ENCODE data around the gene HMCES. TPM values are rescaled to one million over a fixed set of nuclear protein-coding genes. Genes with fewer than 3 reads are reported as not detected.

The HMCES gene
- total RNA-seq, 2 donors from 2014 or later = 10.1 to 14.5 TPM

DNA sequence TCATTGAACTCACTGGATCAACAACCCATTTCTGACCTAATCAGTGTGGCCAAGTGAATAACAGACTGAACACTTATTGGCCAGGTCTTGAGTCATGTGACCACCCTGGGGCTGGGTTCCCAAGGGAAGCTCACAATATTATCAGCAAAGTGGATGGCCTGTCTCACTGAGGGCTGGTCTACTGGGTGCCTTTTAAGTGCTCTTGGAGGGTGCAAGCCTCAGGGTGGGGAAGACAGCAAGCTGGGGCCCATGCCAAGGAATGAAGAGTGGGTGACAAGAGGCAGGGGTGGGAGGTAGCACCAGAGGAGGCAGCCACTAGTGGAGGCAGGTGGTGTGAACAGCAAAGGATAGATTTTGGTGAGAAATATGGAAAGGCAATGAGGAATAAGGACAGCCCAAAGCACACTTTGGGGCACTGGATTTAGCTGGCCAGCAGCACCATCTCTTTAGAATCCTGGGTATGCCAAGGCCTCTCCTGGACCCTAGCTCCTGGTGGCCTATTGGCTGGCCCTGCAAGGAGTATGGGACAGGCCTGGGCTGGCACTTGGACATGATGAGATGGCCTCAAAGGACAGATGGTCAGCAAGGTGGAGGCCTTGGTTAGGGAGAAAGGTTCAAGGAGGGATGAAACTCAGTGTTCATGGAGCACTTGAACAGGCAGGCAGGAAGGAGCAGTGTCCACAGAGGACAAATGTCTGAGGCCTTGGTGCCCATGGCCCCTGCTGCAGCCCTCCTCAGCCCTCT is 34.2 kb downstream of the HMCES start:
- no peak for ATAC-seq
- Histone ChIP-seq H3K27me3 (no peaks in the 10 kb centered on the region), H3K4me3 (no peak overlapping the region), H3K4me1 (peaks cover 28% of the 10 kb centered on the region), H3K36me3 (replicated peaks in 1 of 2; ENCODE audit: insufficient read depth in 1 of 2, low read depth in 2 of 2) (no peaks in the 10 kb centered on the region), H3K9me3 (no peaks in the 10 kb centered on the region), H3K27ac (peak overlapping the region in 3 of 4 donors; percentile 13 to 86 (median 85))
- TF ChIP-seq POLR2A (IDR thresholded peaks at IDR 0.05) (peak; percentile 9 to 63 (median 14)), CTCF (IDR thresholded peaks at IDR 0.05) (no peak)
- intact Hi-C loops (cut with DNase I) = no loop called here
- peak in 3 of 4 donors; percentile 22 to 35 (median 26) for DNase-seq

GRCh38 chr3:129313415-129313664 is 34.7 kb downstream of the HMCES start:
- TF ChIP-seq POLR2A (IDR thresholded peaks at IDR 0.05) (peak in 2 of 3 donors; percentile 28 to 53), CTCF (IDR thresholded peaks at IDR 0.05) (no peak)
- Histone ChIP-seq H3K36me3 (replicated peaks in 1 of 2; ENCODE audit: insufficient read depth in 1 of 2, low read depth in 2 of 2) (no peaks in the 10 kb centered on the region), H3K9me3 (no peaks in the 10 kb centered on the region), H3K27ac (peak overlapping the region in 3 of 4 donors; percentile 13 to 86 (median 85)), H3K27me3 (no peaks in the 10 kb centered on the region), H3K4me3 (no peak overlapping the region), H3K4me1 (peaks cover 28% of the 10 kb centered on the region)
- ATAC-seq = no peak
- peak in 1 of 4 donors; percentile 24 for DNase-seq
- intact Hi-C loops (cut with DNase I) = no loop called here

DNA sequence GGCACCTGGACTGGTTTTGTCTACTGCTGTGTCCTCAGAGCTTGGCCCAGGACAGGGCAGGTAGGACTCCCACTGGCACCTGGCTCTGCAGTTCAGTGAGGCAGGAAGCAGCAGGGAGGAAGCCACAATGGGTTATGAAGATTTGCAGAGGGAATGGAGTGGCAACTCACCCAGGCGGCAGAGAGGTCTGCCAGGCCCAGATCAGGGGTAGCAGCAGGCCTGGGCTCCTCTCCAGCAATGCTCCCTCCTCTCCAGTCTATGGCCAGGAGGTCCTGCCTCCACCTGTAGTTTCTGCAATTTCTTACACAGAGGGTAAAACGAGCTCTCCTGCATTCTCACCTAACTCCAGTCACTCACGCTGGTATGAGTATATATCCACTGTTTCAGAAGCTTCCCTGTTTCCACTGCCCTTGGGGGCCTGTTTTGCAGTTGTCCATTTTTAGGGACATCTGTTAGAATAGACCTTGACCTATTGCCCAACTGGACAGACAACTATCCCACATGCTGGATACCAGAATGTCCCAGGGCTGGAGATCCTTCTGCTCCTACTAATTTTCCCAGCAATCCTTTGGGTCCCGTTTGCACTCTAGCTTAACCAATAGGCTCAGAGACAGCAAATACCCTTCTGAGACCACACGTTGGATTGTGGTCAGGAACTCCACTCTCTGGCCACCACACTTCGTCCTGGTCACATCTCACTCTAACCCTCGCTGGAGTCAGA is 35.2 kb downstream of the HMCES start:
- Histone ChIP-seq H3K4me3 (peak overlapping the region in 1 of 2 donors; percentile 82), H3K27ac (peak overlapping the region; percentile 13 to 86 (median 80)), H3K4me1 (peaks cover 28% of the 10 kb centered on the region), H3K9me3 (no peaks in the 10 kb centered on the region), H3K27me3 (no peaks in the 10 kb centered on the region), H3K36me3 (replicated peaks in 1 of 2; ENCODE audit: insufficient read depth in 1 of 2, low read depth in 2 of 2) (no peaks in the 10 kb centered on the region)
- ATAC-seq (no peak), DNase-seq (peak; percentile 31 to 37 (median 35))
- 45 to 52% methylated on average over 7 of the region's 7 CpGs for WGBS, 2 donors
- intact Hi-C loops (cut with DNase I) = no loop called here
- TF ChIP-seq POLR2A (IDR thresholded peaks at IDR 0.05) (peak in 2 of 3 donors; percentile 27 to 32), CTCF (IDR thresholded peaks at IDR 0.05) (no peak)

DNA sequence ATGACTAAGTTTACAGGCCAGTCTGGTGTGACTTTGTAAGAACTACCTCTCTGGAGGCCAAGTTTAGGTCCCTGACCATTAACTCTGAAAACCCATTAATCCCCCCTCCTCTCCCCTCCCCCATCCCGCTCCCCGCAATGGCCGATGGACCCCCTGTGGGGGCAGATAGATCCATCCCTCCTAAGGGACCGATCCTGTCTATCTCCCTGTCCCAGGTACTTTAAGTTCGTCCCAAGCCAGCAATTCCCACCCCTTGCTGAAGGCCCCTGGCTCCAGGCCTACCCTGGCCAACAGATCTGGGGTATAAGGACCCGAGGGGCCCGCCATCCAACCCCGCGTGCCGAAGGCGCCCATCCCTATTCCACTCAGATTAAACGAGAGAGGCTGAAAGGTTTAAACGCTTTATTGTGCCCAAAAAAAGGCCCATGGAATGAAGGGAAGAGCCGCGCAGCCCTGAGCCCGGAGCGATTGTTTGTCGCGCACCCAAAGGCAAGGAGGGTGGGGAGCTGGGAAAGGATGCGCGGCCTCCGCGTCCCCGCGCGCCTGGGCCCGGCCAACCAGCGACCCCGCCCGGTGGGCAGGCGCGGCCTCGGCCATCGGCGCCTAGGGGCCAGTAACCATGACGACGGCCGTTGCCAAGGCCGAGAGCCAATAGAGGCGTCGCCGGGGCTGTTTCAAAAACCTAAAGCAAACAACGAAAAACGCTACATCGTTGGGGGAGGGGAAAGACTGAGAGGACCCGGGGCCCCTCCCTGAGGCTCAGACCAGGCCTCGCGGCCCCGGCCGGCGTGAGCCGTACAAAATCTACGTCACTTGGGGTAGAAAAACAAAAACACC is 35.9 kb downstream of the HMCES start:
- peak overlapping the region; percentile 82 to 86 for H3K4me3 ChIP-seq
- no peaks in the 10 kb centered on the region for H3K9me3 ChIP-seq
- DNase-seq = peak; percentile 79 to 88 (median 85)
- no peaks in the 10 kb centered on the region for H3K27me3 ChIP-seq
- H3K36me3 ChIP-seq (replicated peaks in 1 of 2; ENCODE audit: insufficient read depth in 1 of 2, low read depth in 2 of 2) = no peaks in the 10 kb centered on the region
- H3K4me1 ChIP-seq = peaks cover 28% of the 10 kb centered on the region
- TF ChIP-seq CTCF (IDR thresholded peaks at IDR 0.05) (peak in 1 of 7 experiments; percentile 25), POLR2A (IDR thresholded peaks at IDR 0.05) (peak in 1 of 3 donors; percentile 27)
- peak; percentile 47 for ATAC-seq
- intact Hi-C loops (cut with DNase I) = no loop called here
- WGBS, 2 donors = 2 to 5% methylated on average over 43 to 53 of the region's 53 CpGs
- H3K27ac ChIP-seq = peak overlapping the region; percentile 37 to 86 (median 80)
